HepG2 (cell line): Measurements from ENCODE around the gene MT4. TPM values are rescaled to one million over a fixed set of nuclear protein-coding genes. Genes with fewer than 3 reads are reported as not detected.

Source experiments
- CENPBD1 ChIP-seq: sonication (generic); formaldehyde crosslinking; IDR thresholded peaks from 2 replicates; pipeline ENCODE4 v1.8.0; 2022; ENCODE audit warnings: missing genetic modification reagents, low read depth, mild to moderate bottlenecking, borderline replicate concordance
- CERS6 ChIP-seq: sonication (generic); formaldehyde crosslinking; IDR thresholded peaks from 2 replicates; pipeline ENCODE4 v1.5.0; 2020; ENCODE audit warnings: missing genetic modification reagents
- CHCHD3 ChIP-seq: sonication (generic); formaldehyde crosslinking; IDR thresholded peaks from 2 replicates; pipeline ENCODE4 v1.8.0; 2022; ENCODE audit warnings: mild to moderate bottlenecking, missing genetic modification reagents, moderate library complexity
- GMEB1 ChIP-seq: sonication (generic); formaldehyde crosslinking; IDR thresholded peaks from 2 replicates; pipeline ENCODE4 v1.5.1; 2020; ENCODE audit warnings: missing genetic modification reagents, mild to moderate bottlenecking, borderline replicate concordance
- HNF1B ChIP-seq: sonication (generic); formaldehyde crosslinking; IDR thresholded peaks from 2 replicates; pipeline ENCODE4 v1.5.1; 2020; ENCODE audit warnings: mild to moderate bottlenecking, moderate library complexity, missing genetic modification reagents
- KLF9 ChIP-seq: IDR thresholded peaks from 2 replicates; pipeline ENCODE4 v1.6.1; 2016; ENCODE audit warnings: low read depth
- SRSF9 ChIP-seq: fragments of 200-400 bp; formaldehyde crosslinking; IDR thresholded peaks from 2 replicates; pipeline ENCODE4 v1.6.1; 2018; ENCODE audit warnings: borderline replicate concordance, mild to moderate bottlenecking, low read depth, low read length; ENCODE audit not compliant: insufficient read depth, poor library complexity, severe bottlenecking
- ZBTB37 ChIP-seq: sonication (generic); formaldehyde crosslinking; IDR thresholded peaks from 2 replicates; pipeline ENCODE4 v1.4.0; 2020; ENCODE audit warnings: mild to moderate bottlenecking, missing genetic modification reagents
- ZFP90 ChIP-seq: sonication (generic); formaldehyde crosslinking; IDR thresholded peaks from 2 replicates; pipeline ENCODE4 v1.8.0; 2022; ENCODE audit warnings: missing genetic modification reagents, mild to moderate bottlenecking, inconsistent platforms, borderline replicate concordance
- ZNF329 ChIP-seq: sonication (generic); formaldehyde crosslinking; IDR thresholded peaks from 2 replicates; pipeline ENCODE4 v1.9.0; 2021; ENCODE audit warnings: low read depth, mild to moderate bottlenecking, missing genetic modification reagents
- ZNF407 ChIP-seq: sonication (generic); formaldehyde crosslinking; IDR thresholded peaks from one replicate; pipeline ENCODE4 v1.5.1; 2020; ENCODE audit warnings: mild to moderate bottlenecking, missing genetic modification reagents; ENCODE audit errors: not compliant biosample characterization
- ZNF615 ChIP-seq: sonication (generic); formaldehyde crosslinking; IDR thresholded peaks from 2 replicates; pipeline ENCODE4 v1.5.0; 2020; ENCODE audit warnings: mild to moderate bottlenecking, missing genetic modification reagents, borderline replicate concordance
- ZNF737 ChIP-seq: sonication (generic); formaldehyde crosslinking; IDR thresholded peaks from 2 replicates; pipeline ENCODE4 v1.5.0; 2020; ENCODE audit warnings: missing genetic modification reagents, mild to moderate bottlenecking, borderline replicate concordance
- polyA plus RNA-seq, 8 experiments: library from polyadenylated mRNA; depleted of rRNA in 3 of 8; stranded (reverse) in 7 of 8; unstranded in 1 of 8; fragments of >200 nt; fragmentation: Illumina TruSeq in 4 of 8; extraction: Trizol in 4 of 8; gene quantifications; 2 replicates each; pipeline versions ENCODE4 v1.2.1 to v1.2.3, GENCODE V29; 2011 to 2016; ENCODE audit warnings: low read depth in 4 of 8, missing spikeins in 1 of 8, mixed read lengths in 1 of 8; ENCODE audit not compliant: insufficient read depth in 1 of 8
- total RNA-seq, 5 experiments: library from RNA; depleted of rRNA; stranded (reverse); fragments of >200 nt; fragmentation: Illumina TruSeq; extraction: Trizol; gene quantifications; 2 replicates each; pipeline ENCODE4 v1.2.3, GENCODE V29; 2016; ENCODE audit warnings: low read depth in 1 of 5

MT4 gene
- total and polyA plus RNA-seq, 2 of the 13 experiments (the other 11 are each of a cell fraction or from before 2014, with no cell fraction given) = not detected

- TF ChIP-seq CERS6 (CRISPR knock-in tag) (no peak), ZNF407 (CRISPR knock-in tag) (peak; percentile 41), ZNF329 (no peak; the same call in 1 of the 2 replicates), ZFP90 (CRISPR knock-in tag) (peak; percentile 25; the same call in 1 of the 2 replicates), GMEB1 (peak; percentile 36; the same call in 1 of the 2 replicates), ZNF737 (CRISPR knock-in tag) (no peak), SRSF9 (no peak), CENPBD1 (CRISPR knock-in tag) (no peak), CHCHD3 (CRISPR knock-in tag) (0 out of 2 replicates have a peak, but pooled peaks have one; percentile 74), HNF1B (CRISPR knock-in tag) (peak; percentile 36; the same call in 1 of the 2 replicates), ZNF615 (no peak), KLF9 (CRISPR knock-in tag) (peak; percentile 90; the same call in 1 of the 2 replicates), ZBTB37 (CRISPR knock-in tag) (peak; percentile 77)
These were observed 42.3 kb downstream of the MT4 start (continued) for GRCh38 chr16:56607109-56607618.
